ENCODE measurements around the gene UTS2R. TPM values are rescaled to one million over a fixed set of nuclear protein-coding genes. Genes with fewer than 3 reads are reported as not detected.

UTS2R gene
- polyA plus RNA-seq, 1 donor, result 0.04 TPM

DNA sequence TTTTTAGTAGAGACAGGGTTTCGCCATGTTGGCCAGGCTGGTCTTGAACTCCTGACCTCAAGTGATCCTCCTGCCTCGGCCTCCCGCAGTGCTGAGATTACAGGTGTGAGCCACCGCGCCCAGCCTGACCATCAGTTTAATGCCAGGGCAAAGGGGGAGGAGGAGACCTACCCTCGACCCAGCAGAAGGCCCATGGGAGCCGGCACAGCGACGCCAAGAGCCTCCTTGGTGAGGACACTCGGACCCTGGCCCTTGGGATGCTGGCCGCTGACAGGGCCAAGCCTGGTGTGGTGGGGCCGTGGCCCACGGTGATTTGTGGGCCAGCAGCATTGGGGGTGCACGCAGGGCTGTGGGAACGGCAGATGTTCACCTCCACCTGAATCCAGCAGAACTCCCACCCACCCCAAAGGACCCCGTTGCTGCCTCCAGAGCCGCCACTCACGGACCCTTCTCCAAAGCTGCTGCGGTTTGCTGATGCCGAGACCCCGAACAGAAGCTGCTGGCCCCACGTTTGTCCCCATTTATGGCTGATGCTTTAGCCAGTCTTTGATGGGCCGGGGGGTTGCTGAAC, 20.0 kb downstream of the UTS2R start:
- no CpG with 5 or more reads among the region's 23 CpGs for WGBS (ENCODE audit: insufficient coverage, low lambda C conversion rate)
- Histone ChIP-seq H3K4me3 (ENCODE audit: low read length) (no peak overlapping the region), H3K9me3 (ENCODE audit: control insufficient read depth, low read depth, low read length) (peaks cover 2% of the 10 kb centered on the region), H3K27ac (ENCODE audit: low read length) (no peak overlapping the region), H3K36me3 (ENCODE audit: control insufficient read depth, insufficient read depth, low read length) (peaks cover 26% of the 10 kb centered on the region), H3K4me1 (ENCODE audit: control insufficient read depth, insufficient read depth, low read length) (peaks cover 8% of the 10 kb centered on the region), H3K27me3 (ENCODE audit: control insufficient read depth, insufficient read depth, low read length) (peaks cover 13% of the 10 kb centered on the region)
- no peak for DNase-seq

- H3K4me3 ChIP-seq (ENCODE audit: low read length), result no peak overlapping the region
- H3K4me1 ChIP-seq (ENCODE audit: control insufficient read depth, insufficient read depth, low read length), result peaks cover under 1% of the 10 kb centered on the region
- no peak for DNase-seq
- H3K9me3 ChIP-seq (ENCODE audit: control insufficient read depth, low read depth, low read length), result peaks cover 2% of the 10 kb centered on the region
- peaks cover 6% of the 10 kb centered on the region for H3K27me3 ChIP-seq (ENCODE audit: control insufficient read depth, insufficient read depth, low read length)
- peaks cover 26% of the 10 kb centered on the region for H3K36me3 ChIP-seq (ENCODE audit: control insufficient read depth, insufficient read depth, low read length)
- WGBS (ENCODE audit: insufficient coverage, low lambda C conversion rate), result no CpG with 5 or more reads among the region's 28 CpGs
- H3K27ac ChIP-seq (ENCODE audit: low read length), result no peak overlapping the region
Measured at GRCh38 chr17:82392209-82392920, 20.8 kb downstream of the UTS2R start.

- no peak overlapping the region for H3K27ac ChIP-seq (ENCODE audit: low read length)
- no peaks in the 10 kb centered on the region for H3K4me1 ChIP-seq (ENCODE audit: control insufficient read depth, insufficient read depth, low read length)
- peaks cover 2% of the 10 kb centered on the region for H3K9me3 ChIP-seq (ENCODE audit: control insufficient read depth, low read depth, low read length)
- H3K27me3 ChIP-seq (ENCODE audit: control insufficient read depth, insufficient read depth, low read length), result peaks cover 2% of the 10 kb centered on the region
- H3K4me3 ChIP-seq (ENCODE audit: low read length), result no peak overlapping the region
- DNase-seq, result no peak
- WGBS (ENCODE audit: insufficient coverage, low lambda C conversion rate), result no CpG with 5 or more reads among the region's 15 CpGs
- H3K36me3 ChIP-seq (ENCODE audit: control insufficient read depth, insufficient read depth, low read length), result peaks cover 28% of the 10 kb centered on the region
Measured at GRCh38 chr17:82392941-82393340, 21.4 kb downstream of the UTS2R start.

- Histone ChIP-seq H3K4me3 (ENCODE audit: low read length) (no peak overlapping the region), H3K36me3 (ENCODE audit: control insufficient read depth, insufficient read depth, low read length) (peaks cover 30% of the 10 kb centered on the region), H3K27me3 (ENCODE audit: control insufficient read depth, insufficient read depth, low read length) (no peaks in the 10 kb centered on the region), H3K9me3 (ENCODE audit: control insufficient read depth, low read depth, low read length) (no peaks in the 10 kb centered on the region), H3K27ac (ENCODE audit: low read length) (no peak overlapping the region), H3K4me1 (ENCODE audit: control insufficient read depth, insufficient read depth, low read length) (no peaks in the 10 kb centered on the region)
- DNase-seq, result no peak
- no CpG with 5 or more reads among the region's 12 CpGs for WGBS (ENCODE audit: insufficient coverage, low lambda C conversion rate)
Measured at GRCh38 chr17:82394278-82394677, 22.7 kb downstream of the UTS2R start.

- 33% methylated on average over 1 of the region's 19 CpGs for WGBS (ENCODE audit: insufficient coverage, low lambda C conversion rate)
- H3K36me3 ChIP-seq (ENCODE audit: control insufficient read depth, insufficient read depth, low read length), result peaks cover 46% of the 10 kb centered on the region
- no peak overlapping the region for H3K4me3 ChIP-seq (ENCODE audit: low read length)
- no peaks in the 10 kb centered on the region for H3K4me1 ChIP-seq (ENCODE audit: control insufficient read depth, insufficient read depth, low read length)
- H3K9me3 ChIP-seq (ENCODE audit: control insufficient read depth, low read depth, low read length), result no peaks in the 10 kb centered on the region
- H3K27ac ChIP-seq (ENCODE audit: low read length), result no peak overlapping the region
- no peak for DNase-seq
- H3K27me3 ChIP-seq (ENCODE audit: control insufficient read depth, insufficient read depth, low read length), result no peaks in the 10 kb centered on the region
Measured at GRCh38 chr17:82396601-82397435, 25.3 kb downstream of the UTS2R start.

- Histone ChIP-seq H3K27ac (ENCODE audit: low read length) (no peak overlapping the region), H3K4me1 (ENCODE audit: control insufficient read depth, insufficient read depth, low read length) (no peaks in the 10 kb centered on the region), H3K9me3 (ENCODE audit: control insufficient read depth, low read depth, low read length) (no peaks in the 10 kb centered on the region), H3K36me3 (ENCODE audit: control insufficient read depth, insufficient read depth, low read length) (peaks cover 41% of the 10 kb centered on the region), H3K27me3 (ENCODE audit: control insufficient read depth, insufficient read depth, low read length) (no peaks in the 10 kb centered on the region), H3K4me3 (ENCODE audit: low read length) (no peak overlapping the region)
- DNase-seq, result no peak
- no CpG with 5 or more reads among the region's 38 CpGs for WGBS (ENCODE audit: insufficient coverage, low lambda C conversion rate)
Measured at GRCh38 chr17:82397449-82398335, 26.1 kb downstream of the UTS2R start.

- peaks cover 38% of the 10 kb centered on the region for H3K36me3 ChIP-seq (ENCODE audit: control insufficient read depth, insufficient read depth, low read length)
- no CpG with 5 or more reads among the region's 13 CpGs for WGBS (ENCODE audit: insufficient coverage, low lambda C conversion rate)
Measured at GRCh38 chr17:82399041-82399441, 27.5 kb downstream of the UTS2R start.

GRCh38 chr17:82399601-82400101, 28.1 kb downstream of the UTS2R start:
- no peaks in the 10 kb centered on the region for H3K4me1 ChIP-seq (ENCODE audit: control insufficient read depth, insufficient read depth, low read length)
- no peak overlapping the region for H3K27ac ChIP-seq (ENCODE audit: low read length)
- H3K36me3 ChIP-seq (ENCODE audit: control insufficient read depth, insufficient read depth, low read length), result peaks cover 34% of the 10 kb centered on the region
- DNase-seq, result no peak
- H3K9me3 ChIP-seq (ENCODE audit: control insufficient read depth, low read depth, low read length), result no peaks in the 10 kb centered on the region
- H3K4me3 ChIP-seq (ENCODE audit: low read length), result no peak overlapping the region
- WGBS (ENCODE audit: insufficient coverage, low lambda C conversion rate), result no CpG with 5 or more reads among the region's 18 CpGs
- no peaks in the 10 kb centered on the region for H3K27me3 ChIP-seq (ENCODE audit: control insufficient read depth, insufficient read depth, low read length)

More at GRCh38 chr17:82399041-82399441, 27.5 kb downstream of the UTS2R start:
- H3K4me1 ChIP-seq (ENCODE audit: control insufficient read depth, insufficient read depth, low read length), result no peaks in the 10 kb centered on the region
- no peak overlapping the region for H3K4me3 ChIP-seq (ENCODE audit: low read length)
- no peak for DNase-seq
- no peaks in the 10 kb centered on the region for H3K9me3 ChIP-seq (ENCODE audit: control insufficient read depth, low read depth, low read length)
- H3K27ac ChIP-seq (ENCODE audit: low read length), result no peak overlapping the region
- no peaks in the 10 kb centered on the region for H3K27me3 ChIP-seq (ENCODE audit: control insufficient read depth, insufficient read depth, low read length)

DNA sequence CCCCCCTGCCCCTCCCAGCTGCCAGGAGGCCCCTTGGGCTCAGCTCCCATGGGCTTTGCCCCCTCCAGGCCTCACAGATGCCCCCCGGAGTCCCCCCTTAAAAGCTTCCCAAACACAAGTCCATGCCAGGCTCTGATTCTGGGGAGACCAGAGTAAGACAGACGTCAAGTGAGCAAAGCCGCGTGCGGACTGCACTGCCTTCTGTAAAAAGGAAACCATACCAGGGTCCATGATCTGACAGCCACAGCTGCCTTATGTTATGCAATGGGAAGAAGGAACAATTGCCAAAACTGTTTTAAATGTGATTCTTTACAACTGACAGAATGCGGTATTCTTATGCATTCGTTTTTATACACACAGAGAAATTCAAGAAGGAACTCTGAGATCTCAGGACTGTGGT, 28.6 kb downstream of the UTS2R start:
- H3K27me3 ChIP-seq (ENCODE audit: control insufficient read depth, insufficient read depth, low read length), result no peaks in the 10 kb centered on the region
- no peaks in the 10 kb centered on the region for H3K4me1 ChIP-seq (ENCODE audit: control insufficient read depth, insufficient read depth, low read length)
- H3K9me3 ChIP-seq (ENCODE audit: control insufficient read depth, low read depth, low read length), result no peaks in the 10 kb centered on the region
- no peak for DNase-seq
- no peak overlapping the region for H3K4me3 ChIP-seq (ENCODE audit: low read length)
- H3K27ac ChIP-seq (ENCODE audit: low read length), result no peak overlapping the region
- WGBS (ENCODE audit: insufficient coverage, low lambda C conversion rate), result no CpG with 5 or more reads among the region's 7 CpGs
- H3K36me3 ChIP-seq (ENCODE audit: control insufficient read depth, insufficient read depth, low read length), result peaks cover 32% of the 10 kb centered on the region
